IMR-90 (cell line): ENCODE measurements around the gene SLC18A3. TPM values are rescaled to one million over a fixed set of nuclear protein-coding genes. Genes with fewer than 3 reads are reported as not detected.

Experiments
- ATAC-seq: fragments of 200-7000 bp; cut with Tn5 transposase; 2 replicates; pipeline ENCODE4 v1.9.1; 2020; ENCODE audit warnings: low read depth, mild to moderate bottlenecking, moderate library complexity
- BruUV-seq: library from RNA; stranded (reverse); fragments of 400-500 nt; replicated peaks from 2 replicates; lab custom pipeline; 2021; lab: Mats Ljungman, UMichigan
- CTCF ChIA-PET: fragments of 300-600 bp; formaldehyde crosslinking; extraction: SDS; loops from one replicate; lab custom pipeline; 2021; ENCODE audit warnings: antibody characterized with exemption; lab: Yijun Ruan, JAX
- POLR2A ChIA-PET: fragments of 300-600 bp; sonication (Branson Sonifier 250); formaldehyde crosslinking; loops from one replicate; lab custom pipeline; 2022; ENCODE audit warnings: antibody characterized with exemption; ENCODE audit not compliant: unreplicated experiment; lab: Charles Lee
- DNase-seq: peaks from one replicate; pipeline ENCODE4 v3.0.0; 2013
- H2AFZ ChIP-seq: replicated peaks from 2 replicates; pipeline ENCODE3; 2013; ENCODE audit warnings: low read length, mild to moderate bottlenecking; ENCODE audit not compliant: poor library complexity
- H2AK5ac ChIP-seq: 2 replicates; pipeline ENCODE4 v1.6.1; 2013; ENCODE audit warnings: low read depth, low read length, inconsistent platforms
- H2AK9ac ChIP-seq: replicated peaks from 2 replicates; pipeline ENCODE3; 2013; ENCODE audit warnings: mild to moderate bottlenecking, low read depth, low read length, moderate library complexity; ENCODE audit not compliant: poor library complexity
- H2BK120ac ChIP-seq: 2 replicates; pipeline ENCODE4 v1.6.1; 2013; ENCODE audit warnings: low read depth, low read length, inconsistent platforms
- H2BK15ac ChIP-seq: 3 replicates; pipeline ENCODE4 v1.6.1; 2013; ENCODE audit warnings: low read depth, low read length, inconsistent platforms
- H2BK20ac ChIP-seq: 2 replicates; pipeline ENCODE4 v1.6.1; 2013; ENCODE audit warnings: low read depth, mild to moderate bottlenecking, inconsistent platforms, low read length, moderate library complexity
- H2BK5ac ChIP-seq: 2 replicates; pipeline ENCODE4 v1.6.1; 2013; ENCODE audit warnings: mild to moderate bottlenecking, low read depth, low read length, inconsistent platforms; ENCODE audit not compliant: poor library complexity, severe bottlenecking
- H3K14ac ChIP-seq: replicated peaks from 2 replicates; pipeline ENCODE4 v1.6.1; 2013; ENCODE audit warnings: low read depth, low read length, inconsistent platforms
- H3K18ac ChIP-seq: 2 replicates; pipeline ENCODE4 v1.6.1; 2013; ENCODE audit warnings: low read depth, low read length, control low read depth
- H3K23ac ChIP-seq: 2 replicates; pipeline ENCODE4 v1.6.1; 2013; ENCODE audit warnings: low read depth, low read length, inconsistent platforms
- H3K27ac ChIP-seq: 2 replicates; pipeline ENCODE4 v1.5.1; 2013; ENCODE audit warnings: mild to moderate bottlenecking, control low read depth, low read length; ENCODE audit not compliant: insufficient read depth
- H3K27me3 ChIP-seq: 2 replicates; pipeline ENCODE4 v1.6.1; 2013; ENCODE audit warnings: low read length; ENCODE audit not compliant: control insufficient read depth, insufficient read depth
- H3K36me3 ChIP-seq: 2 replicates; pipeline ENCODE4 v1.6.1; 2013; ENCODE audit warnings: low read length, mixed read lengths; ENCODE audit not compliant: control insufficient read depth, insufficient read depth
- H3K4ac ChIP-seq: 2 replicates; pipeline ENCODE4 v1.6.1; 2013; ENCODE audit warnings: low read depth, low read length, inconsistent platforms
- H3K4me1 ChIP-seq: 2 replicates; pipeline ENCODE4 v1.6.1; 2013; ENCODE audit warnings: low read length, mixed read lengths; ENCODE audit not compliant: control insufficient read depth, insufficient read depth
- H3K4me2 ChIP-seq: 2 replicates; pipeline ENCODE4 v1.6.1; 2013; ENCODE audit warnings: low read depth, mild to moderate bottlenecking, control low read depth, low read length, moderate library complexity
- H3K4me3 ChIP-seq: 2 replicates; pipeline ENCODE4 v1.5.1; 2013; ENCODE audit warnings: low read depth, mild to moderate bottlenecking, control low read depth, low read length, moderate library complexity; ENCODE audit not compliant: insufficient read depth
- H3K56ac ChIP-seq: 2 replicates; pipeline ENCODE4 v1.6.1; 2013; ENCODE audit warnings: low read length, inconsistent platforms; ENCODE audit not compliant: insufficient read depth; ENCODE audit errors: extremely low read depth
- H3K79me1 ChIP-seq, 2 experiments: 2 replicates each; pipeline ENCODE4 v1.6.1; 2013; ENCODE audit warnings: low read length in 2 of 2, inconsistent platforms in 1 of 2, low read depth in 1 of 2
- H3K9ac ChIP-seq: 2 replicates; pipeline ENCODE4 v1.6.1; 2013; ENCODE audit warnings: low read depth, low read length, control low read depth
- H3K9me1 ChIP-seq: 2 replicates; pipeline ENCODE4 v1.6.1; 2013; ENCODE audit warnings: low read length, inconsistent platforms; ENCODE audit not compliant: insufficient read depth
- H3K9me3 ChIP-seq: 2 replicates; pipeline ENCODE4 v1.6.1; 2013; ENCODE audit warnings: low read length; ENCODE audit not compliant: control insufficient read depth, insufficient read depth
- H4K20me1 ChIP-seq: 2 replicates; pipeline ENCODE4 v1.6.1; 2013; ENCODE audit warnings: low read length, inconsistent platforms; ENCODE audit not compliant: insufficient read depth
- H4K5ac ChIP-seq: 2 replicates; pipeline ENCODE4 v1.6.1; 2013; ENCODE audit warnings: mild to moderate bottlenecking, low read depth, low read length, control low read depth
- H4K8ac ChIP-seq, 2 experiments: 2 replicates each; pipeline ENCODE4 v1.6.1; 2013; ENCODE audit warnings: low read depth in 2 of 2, low read length in 2 of 2, control low read depth in 1 of 2, inconsistent platforms in 1 of 2
- H4K91ac ChIP-seq: 2 replicates; pipeline ENCODE4 v1.6.1; 2013; ENCODE audit warnings: low read depth, low read length, inconsistent platforms; ENCODE audit not compliant: insufficient read depth
- BHLHE40 ChIP-seq: fragments of 150-350 bp; IDR thresholded peaks from 2 replicates; pipeline ENCODE4 v1.6.1; 2016; ENCODE audit warnings: mild to moderate bottlenecking, low read depth, low read length
- CEBPB ChIP-seq: IDR thresholded peaks from 2 replicates; pipeline ENCODE4 v1.6.1; 2012; ENCODE audit warnings: low read depth, low read length, improper control_type of control experiment
- CHD1 ChIP-seq: IDR thresholded peaks from 2 replicates; pipeline ENCODE4 v1.6.1; 2012; ENCODE audit warnings: low read depth, low read length, improper control_type of control experiment
- FOS ChIP-seq: fragments of 150-350 bp; IDR thresholded peaks from 2 replicates; pipeline ENCODE4 v1.6.1; 2016; ENCODE audit warnings: low read depth, low read length
- MAFK ChIP-seq: IDR thresholded peaks from 2 replicates; pipeline ENCODE4 v1.6.1; 2012; ENCODE audit warnings: low read depth, low read length, improper control_type of control experiment
- MAZ ChIP-seq: IDR thresholded peaks from 2 replicates; pipeline ENCODE4 v1.6.1; 2012; ENCODE audit warnings: low read depth, mild to moderate bottlenecking, low read length, improper control_type of control experiment, moderate library complexity, borderline replicate concordance
- MXI1 ChIP-seq: IDR thresholded peaks from 2 replicates; pipeline ENCODE4 v1.6.1; 2012; ENCODE audit warnings: low read depth, mild to moderate bottlenecking, low read length, moderate library complexity, borderline replicate concordance
- NFE2L2 ChIP-seq: fragments of 150-350 bp; IDR thresholded peaks from 2 replicates; pipeline ENCODE4 v1.6.1; 2016; ENCODE audit warnings: low read depth, mild to moderate bottlenecking, low read length
- POLR2A ChIP-seq: IDR thresholded peaks from 2 replicates; pipeline ENCODE4 v1.6.1; 2012; ENCODE audit warnings: mild to moderate bottlenecking, low read depth, low read length
- RAD21 ChIP-seq: IDR thresholded peaks from 2 replicates; pipeline ENCODE4 v1.6.1; 2012; ENCODE audit warnings: low read length, improper control_type of control experiment
- RCOR1 ChIP-seq: IDR thresholded peaks from 2 replicates; pipeline ENCODE4 v1.6.1; 2012; ENCODE audit warnings: mild to moderate bottlenecking, low read length, improper control_type of control experiment; ENCODE audit not compliant: insufficient replicate concordance
- RFX5 ChIP-seq: IDR thresholded peaks from 2 replicates; pipeline ENCODE4 v1.8.0; 2012; ENCODE audit warnings: low read depth, mild to moderate bottlenecking, low read length, moderate library complexity
- SMC3 ChIP-seq: fragments of 150-350 bp; IDR thresholded peaks from 2 replicates; pipeline ENCODE4 v1.6.1; 2016; ENCODE audit warnings: low read depth, mild to moderate bottlenecking, antibody characterized with exemption, low read length, moderate library complexity
- WGBS, 2 experiments: methylation state at CpG; one replicate each; pipeline versions ENCODE4 v1.1.5 to v1.1.7; 2013; ENCODE audit warnings: missing lambda C conversion rate in 2 of 2; ENCODE audit not compliant: insufficient read length in 1 of 2; ENCODE audit errors: extremely low coverage in 2 of 2; 5-methylcytosine and 5-hydroxymethylcytosine counted together
- dilution Hi-C: fragments of 300-500 bp; cut with HindIII; formaldehyde crosslinking; loops from one replicate; pipeline ENCODE4 v1.14.3; 2018; ENCODE audit warnings: low sequenced_read_pairs; ENCODE audit not compliant: unreplicated experiment
- in situ Hi-C: fragments of 300-500 bp; cut with MboI; formaldehyde crosslinking; loops from 3 replicates; pipeline ENCODE4 v1.14.3; 2019; ENCODE audit warnings: low sequenced_read_pairs, inconsistent platforms, mixed read lengths
- intact Hi-C: fragments of 100-400 bp; cut with micrococcal nuclease; formaldehyde crosslinking; loops from 2 replicates; pipeline ENCODE4 v1.10.0; 2022
- polyA plus RNA-seq, 3 experiments: library from polyadenylated mRNA; depleted of rRNA; stranded (reverse); fragments of >200 nt; gene quantifications; 2 replicates each; pipeline ENCODE4 v1.2.3, GENCODE V29; 2012; ENCODE audit warnings: low replicate concordance in 1 of 3
- total RNA-seq: library from RNA; depleted of rRNA; stranded (reverse); fragments of >200 nt; gene quantifications from 2 replicates; pipeline ENCODE4 v1.2.3, GENCODE V29; 2012
- TF ChIP-seq, protein P1 (sequence below): fragments of 150-350 bp; IDR thresholded peaks from 2 replicates; pipeline ENCODE4 v1.6.1; 2016; ENCODE audit warnings: low read depth, mild to moderate bottlenecking, low read length, moderate library complexity, borderline replicate concordance
- TF ChIP-seq, protein P2 (sequence below): fragments of 150-350 bp; IDR thresholded peaks from 2 replicates; pipeline ENCODE4 v1.6.1; 2017; ENCODE audit warnings: mild to moderate bottlenecking, antibody characterized with exemption, low read length, low read depth

The SLC18A3 gene
- total and polyA plus RNA-seq, 2 of the 4 experiments (the other 2 are of a cell fraction): not detected

DNA sequence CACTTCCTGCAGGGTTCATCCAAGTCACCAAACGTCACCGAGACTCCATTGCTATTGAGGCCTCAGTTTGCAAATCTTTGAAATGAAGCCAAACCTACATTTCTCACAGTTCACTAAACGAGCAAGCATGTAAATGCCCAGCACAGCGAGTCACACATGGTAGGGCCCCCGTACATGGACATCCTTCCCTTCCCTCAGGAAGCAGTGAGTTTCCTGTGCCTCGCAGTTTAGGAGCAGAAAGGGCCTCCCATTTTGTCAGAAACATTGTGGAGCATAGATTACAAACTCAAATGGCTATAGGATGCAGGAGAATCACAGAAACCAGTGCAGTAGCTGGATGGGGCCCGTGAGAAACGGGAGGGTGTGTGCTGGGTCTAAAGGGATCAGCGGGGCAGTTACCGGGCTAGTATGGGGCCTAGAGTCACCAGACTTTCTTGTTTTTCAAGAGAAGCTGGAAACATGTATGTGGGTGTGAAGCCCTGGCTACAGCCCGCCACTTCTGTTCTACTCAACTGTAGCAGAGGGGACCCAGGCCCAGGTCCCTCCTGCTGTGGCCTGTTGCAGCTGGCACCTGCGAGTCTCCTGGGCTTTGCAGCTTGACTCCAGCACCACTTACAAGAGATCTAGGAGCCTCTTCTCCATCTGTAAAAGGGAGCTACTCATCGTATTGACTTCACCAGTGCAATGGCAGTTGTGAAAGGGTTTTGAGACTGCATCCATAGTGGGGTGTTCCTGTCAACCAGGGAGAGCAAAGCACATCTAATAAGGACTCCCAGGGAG lies 14.2 kb upstream of the SLC18A3 start (continued):
- TF ChIP-seq CEBPB: no peak

DNA sequence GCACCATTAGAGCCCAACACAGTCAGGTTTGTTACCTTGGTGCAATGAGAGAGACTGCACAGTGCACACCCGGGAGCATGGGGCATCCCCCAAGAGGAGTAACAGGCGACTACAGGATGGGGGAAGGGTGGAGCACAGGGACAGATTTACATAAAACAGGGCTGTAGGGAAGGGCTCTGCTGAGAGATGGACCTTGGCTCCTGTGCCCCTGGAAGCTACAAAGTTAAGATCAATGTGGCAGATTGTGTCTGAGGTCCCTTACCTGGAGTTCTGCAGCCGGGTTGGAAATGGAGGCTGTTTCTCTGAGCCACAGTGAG lies 13.7 kb upstream of the SLC18A3 start:
- Histone ChIP-seq H3K18ac (no peak overlapping the region), H3K56ac (no peak overlapping the region), H4K8ac (no peak overlapping the region), H2BK5ac (no peak overlapping the region), H2AK9ac (no peak overlapping the region), H3K27ac (no peak overlapping the region), H2BK120ac (no peak overlapping the region), H4K20me1 (no peaks in the 10 kb centered on the region), H3K14ac (no peak overlapping the region), H3K36me3 (no peaks in the 10 kb centered on the region), H3K4me3 (no peak overlapping the region), H3K4ac (no peak overlapping the region), H4K91ac (no peak overlapping the region), H3K4me1 (peaks cover 2% of the 10 kb centered on the region; the same call in 1 of the 2 replicates), H3K4me2 (no peak overlapping the region), H3K23ac (no peak overlapping the region), H2AFZ (no peak overlapping the region), H2BK20ac (no peak overlapping the region), H3K79me1 (no peaks in the 10 kb centered on the region), H3K27me3 (peaks cover 14% of the 10 kb centered on the region; the same call in 1 of the 2 replicates), H2AK5ac (no peak overlapping the region), H3K9me3 (no peaks in the 10 kb centered on the region), H4K5ac (no peak overlapping the region), H3K9me1 (no peaks in the 10 kb centered on the region; the same call in 1 of the 2 replicates), H3K9ac (no peak overlapping the region), H2BK15ac (no peak overlapping the region)
- ATAC-seq (no peak), DNase-seq (no peak)
- in situ Hi-C loops (loop anchor here (10.0 kb wide), 2 partner anchors 318 to 618 kb away; no protein-coding TSS in a partner anchor), dilution Hi-C loops (no loop called here), intact Hi-C loops (loop anchor here (10.0 kb wide), 2 partner anchors 348 to 468 kb away; partner anchors contain the start of genes PARG, TIMM23B and WASHC2A)
- no CpG with 5 or more reads among the region's 3 CpGs for WGBS, 2 experiments
- ChIA-PET CTCF (no interaction called here), POLR2A (no interaction called here)
- BruUV-seq: no TSS peak
- TF ChIP-seq, protein P1, sequence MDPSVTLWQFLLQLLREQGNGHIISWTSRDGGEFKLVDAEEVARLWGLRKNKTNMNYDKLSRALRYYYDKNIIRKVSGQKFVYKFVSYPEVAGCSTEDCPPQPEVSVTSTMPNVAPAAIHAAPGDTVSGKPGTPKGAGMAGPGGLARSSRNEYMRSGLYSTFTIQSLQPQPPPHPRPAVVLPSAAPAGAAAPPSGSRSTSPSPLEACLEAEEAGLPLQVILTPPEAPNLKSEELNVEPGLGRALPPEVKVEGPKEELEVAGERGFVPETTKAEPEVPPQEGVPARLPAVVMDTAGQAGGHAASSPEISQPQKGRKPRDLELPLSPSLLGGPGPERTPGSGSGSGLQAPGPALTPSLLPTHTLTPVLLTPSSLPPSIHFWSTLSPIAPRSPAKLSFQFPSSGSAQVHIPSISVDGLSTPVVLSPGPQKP: no peak
- TF ChIP-seq POLR2A: no peak
- TF ChIP-seq NFE2L2: no peak
- TF ChIP-seq RFX5: no peak
- no peak for TF ChIP-seq MXI1
- TF ChIP-seq MAFK: no peak
- TF ChIP-seq SMC3: no peak
- TF ChIP-seq MAZ: no peak
- no peak for TF ChIP-seq RCOR1
- TF ChIP-seq BHLHE40: no peak
- TF ChIP-seq FOS: no peak
- TF ChIP-seq CEBPB: no peak
- no peak for TF ChIP-seq CHD1
- TF ChIP-seq, protein P2, sequence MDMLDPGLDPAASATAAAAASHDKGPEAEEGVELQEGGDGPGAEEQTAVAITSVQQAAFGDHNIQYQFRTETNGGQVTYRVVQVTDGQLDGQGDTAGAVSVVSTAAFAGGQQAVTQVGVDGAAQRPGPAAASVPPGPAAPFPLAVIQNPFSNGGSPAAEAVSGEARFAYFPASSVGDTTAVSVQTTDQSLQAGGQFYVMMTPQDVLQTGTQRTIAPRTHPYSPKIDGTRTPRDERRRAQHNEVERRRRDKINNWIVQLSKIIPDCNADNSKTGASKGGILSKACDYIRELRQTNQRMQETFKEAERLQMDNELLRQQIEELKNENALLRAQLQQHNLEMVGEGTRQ: no peak
- TF ChIP-seq RAD21: no peak
